22Rv1 (cell line): Measurements from ENCODE around the gene SDE2.

Source experiments
- ZFX ChIP-seq: fragments of 450-650 bp; IDR thresholded peaks from 2 replicates; pipeline ENCODE4 v1.6.1; 2017; ENCODE audit warnings: antibody characterized with exemption, borderline replicate concordance
- TF ChIP-seq, protein P1 (sequence below): fragments of 450-650 bp; IDR thresholded peaks from 2 replicates; pipeline ENCODE4 v1.5.1; 2017; ENCODE audit warnings: mild to moderate bottlenecking

DNA sequence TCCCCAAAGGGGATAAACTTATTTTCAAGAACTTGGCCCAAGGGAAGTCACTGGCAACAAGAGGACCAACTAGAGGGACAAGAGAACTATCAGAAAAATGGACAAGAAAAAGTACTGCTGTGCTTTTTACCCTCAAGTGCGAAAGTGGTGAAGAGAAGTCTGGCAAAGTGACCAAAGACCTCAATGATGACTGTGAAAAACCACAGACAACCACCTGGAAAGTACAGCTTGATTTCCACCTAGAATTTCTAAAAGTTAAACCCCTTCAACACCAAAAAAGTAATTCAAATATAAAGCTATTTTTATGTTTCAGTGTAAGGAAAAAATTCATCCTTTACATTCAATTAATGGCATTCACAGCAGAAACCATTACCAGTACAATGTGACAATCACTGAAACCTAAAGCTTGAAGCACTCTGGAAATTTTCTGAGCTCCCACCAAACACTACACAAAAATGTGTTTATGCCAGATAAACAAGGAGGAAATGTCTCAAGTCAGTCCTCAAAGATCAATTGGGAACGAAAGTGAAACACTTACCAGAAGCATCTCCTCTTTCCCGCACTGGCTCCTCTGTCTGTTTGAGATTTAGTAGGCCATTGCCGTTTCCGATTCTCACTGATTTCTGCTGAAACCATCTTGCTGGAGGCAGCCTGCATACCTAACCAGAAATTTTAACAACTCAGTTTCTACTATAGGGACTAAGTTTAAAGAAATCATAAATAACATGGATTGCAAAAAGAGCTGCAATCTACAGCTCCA, 8.3 kb downstream of the SDE2 start:
- TF ChIP-seq, protein P1, sequence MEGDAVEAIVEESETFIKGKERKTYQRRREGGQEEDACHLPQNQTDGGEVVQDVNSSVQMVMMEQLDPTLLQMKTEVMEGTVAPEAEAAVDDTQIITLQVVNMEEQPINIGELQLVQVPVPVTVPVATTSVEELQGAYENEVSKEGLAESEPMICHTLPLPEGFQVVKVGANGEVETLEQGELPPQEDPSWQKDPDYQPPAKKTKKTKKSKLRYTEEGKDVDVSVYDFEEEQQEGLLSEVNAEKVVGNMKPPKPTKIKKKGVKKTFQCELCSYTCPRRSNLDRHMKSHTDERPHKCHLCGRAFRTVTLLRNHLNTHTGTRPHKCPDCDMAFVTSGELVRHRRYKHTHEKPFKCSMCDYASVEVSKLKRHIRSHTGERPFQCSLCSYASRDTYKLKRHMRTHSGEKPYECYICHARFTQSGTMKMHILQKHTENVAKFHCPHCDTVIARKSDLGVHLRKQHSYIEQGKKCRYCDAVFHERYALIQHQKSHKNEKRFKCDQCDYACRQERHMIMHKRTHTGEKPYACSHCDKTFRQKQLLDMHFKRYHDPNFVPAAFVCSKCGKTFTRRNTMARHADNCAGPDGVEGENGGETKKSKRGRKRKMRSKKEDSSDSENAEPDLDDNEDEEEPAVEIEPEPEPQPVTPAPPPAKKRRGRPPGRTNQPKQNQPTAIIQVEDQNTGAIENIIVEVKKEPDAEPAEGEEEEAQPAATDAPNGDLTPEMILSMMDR = no peak
- no peak for TF ChIP-seq ZFX
